PC-3 (cell line): Measurements from ENCODE around the gene DOCK1. TPM values are rescaled to one million over a fixed set of nuclear protein-coding genes. Genes with fewer than 3 reads are reported as not detected.

Experiments
- ATAC-seq: fragments of 200-7000 bp; cut with Tn5 transposase; 2 replicates; pipeline ENCODE4 v1.9.1; 2020; ENCODE audit warnings: mild to moderate bottlenecking, moderate library complexity
- BruUV-seq: library from RNA; stranded (reverse); fragments of 400-500 nt; replicated peaks from 2 replicates; lab custom pipeline; 2021; lab: Mats Ljungman, UMichigan
- CTCF ChIA-PET: fragments of 300-600 bp; sonication (Branson Sonifier 250); formaldehyde crosslinking; loops from one replicate; lab custom pipeline; 2022; ENCODE audit warnings: antibody characterized with exemption; lab: Charles Lee
- POLR2A ChIA-PET: fragments of 300-600 bp; sonication (Branson Sonifier 250); formaldehyde crosslinking; loops from one replicate; lab custom pipeline; 2022; ENCODE audit warnings: antibody characterized with exemption; ENCODE audit not compliant: unreplicated experiment; lab: Charles Lee
- DNase-seq: peaks from one replicate; pipeline ENCODE4 v3.0.0-alpha.2; 2015
- H2AFZ ChIP-seq: fragments of 300-600 bp; sonication (generic); 2 replicates; pipeline ENCODE4 v1.6.0; 2016; ENCODE audit warnings: antibody characterized with exemption, low read length
- H3F3A ChIP-seq: fragments of 300-600 bp; sonication (generic); one replicate; pipeline ENCODE4 v1.6.0; 2017; ENCODE audit warnings: antibody characterized with exemption, low read length, control low read depth, mild to moderate bottlenecking; ENCODE audit not compliant: unreplicated experiment
- H3K27ac ChIP-seq: fragments of 300-600 bp; sonication (generic); 2 replicates; pipeline ENCODE4 v1.5.1; 2016; ENCODE audit warnings: mild to moderate bottlenecking, low read length
- H3K27me3 ChIP-seq: fragments of 300-600 bp; sonication (generic); 2 replicates; pipeline ENCODE4 v1.6.1; 2016; ENCODE audit warnings: low read length, mixed read lengths
- H3K36me3 ChIP-seq: fragments of 300-600 bp; sonication (generic); 2 replicates; pipeline ENCODE4 v1.6.1; 2016; ENCODE audit warnings: low read depth, mixed run types, low read length, mixed read lengths
- H3K4me1 ChIP-seq: fragments of 300-600 bp; sonication (generic); 2 replicates; pipeline ENCODE4 v1.5.1; 2016; ENCODE audit warnings: low read length; ENCODE audit not compliant: insufficient read depth
- H3K4me2 ChIP-seq: fragments of 300-600 bp; sonication (generic); 2 replicates; pipeline ENCODE4 v1.6.0; 2016; ENCODE audit warnings: low read length
- H3K4me3 ChIP-seq: fragments of 300-600 bp; sonication (generic); 2 replicates; pipeline ENCODE4 v1.5.1; 2016; ENCODE audit warnings: mild to moderate bottlenecking, low read length, mixed read lengths
- H3K79me2 ChIP-seq: fragments of 300-600 bp; sonication (generic); 2 replicates; pipeline ENCODE4 v1.6.1; 2017; ENCODE audit warnings: low read length, mixed read lengths
- H3K9ac ChIP-seq: fragments of 300-600 bp; sonication (generic); 2 replicates; pipeline ENCODE4 v1.6.0; 2016; ENCODE audit warnings: mild to moderate bottlenecking, low read length
- H3K9me2 ChIP-seq: fragments of 300-600 bp; sonication (generic); replicated peaks from 2 replicates; pipeline ENCODE4 v1.6.1; 2016; ENCODE audit warnings: mixed run types, low read length, mixed read lengths
- H3K9me3 ChIP-seq: fragments of 300-600 bp; sonication (generic); 2 replicates; pipeline ENCODE4 v1.6.1; 2016; ENCODE audit warnings: low read length, mixed read lengths
- H4K20me1 ChIP-seq: fragments of 300-600 bp; sonication (generic); 2 replicates; pipeline ENCODE4 v1.6.1; 2016; ENCODE audit warnings: low read length, mixed read lengths
- EZH2 ChIP-seq: fragments of 300-600 bp; sonication (generic); IDR thresholded peaks from one replicate; pipeline ENCODE4 v1.6.1; 2017; ENCODE audit warnings: antibody characterized with exemption, mild to moderate bottlenecking, low read length; ENCODE audit not compliant: unreplicated experiment
- EZH2phosphoT487 ChIP-seq: fragments of 300-600 bp; sonication (generic); IDR thresholded peaks from 2 replicates; pipeline ENCODE4 v1.6.1; 2018; ENCODE audit warnings: mild to moderate bottlenecking, antibody characterized with exemption, low read length, borderline replicate concordance
- intact Hi-C: fragments of 100-400 bp; cut with micrococcal nuclease; formaldehyde crosslinking; loops from 2 replicates; pipeline ENCODE4 v1.9.0; 2023
- total RNA-seq: library from RNA; depleted of rRNA; stranded (reverse); fragments of >200 nt; gene quantifications from 2 replicates; pipeline ENCODE4 v1.2.3, GENCODE V29; 2014
- TF ChIP-seq, protein P1 (sequence below): fragments of 300-600 bp; sonication (generic); conservative IDR thresholded peaks from 2 replicates; pipeline ENCODE4 v1.5.1; 2017; ENCODE audit warnings: antibody characterized with exemption, low read depth, mild to moderate bottlenecking, low read length

The DOCK1 gene
- total RNA-seq, 1 experiment from 2014 or later: 34.3 TPM

DNA sequence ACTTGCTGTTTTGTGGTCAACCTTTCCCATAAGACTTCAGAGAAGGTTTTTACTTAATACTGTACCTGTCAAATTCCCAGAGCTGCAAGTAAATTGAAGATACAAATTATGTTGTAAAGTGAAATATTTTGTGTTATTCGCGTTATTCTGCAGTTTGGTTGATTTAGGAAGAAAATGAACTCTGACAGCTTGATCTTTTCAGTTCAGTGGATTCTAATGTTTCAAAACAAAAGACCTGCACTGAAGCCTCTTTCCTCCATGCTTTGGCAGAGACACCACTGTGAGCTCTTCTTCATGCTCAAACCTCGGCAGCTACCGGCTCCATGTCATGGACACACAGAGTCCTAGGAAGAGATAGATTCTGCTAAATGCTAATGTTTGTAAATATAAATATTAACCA is 366.8 kb downstream of the DOCK1 start:
- Histone ChIP-seq H4K20me1 (no peaks in the 10 kb centered on the region), H3K36me3 (no peaks in the 10 kb centered on the region), H3K9ac (no peak overlapping the region), H3K4me2 (no peak overlapping the region), H3K9me2 (no peaks in the 10 kb centered on the region), H3K4me1 (no peaks in the 10 kb centered on the region), H3K4me3 (no peak overlapping the region), H3F3A (no peaks in the 10 kb centered on the region), H3K27me3 (no peaks in the 10 kb centered on the region), H2AFZ (no peak overlapping the region), H3K27ac (no peak overlapping the region), H3K79me2 (no peaks in the 10 kb centered on the region), H3K9me3 (no peaks in the 10 kb centered on the region)
- no TSS peak for BruUV-seq
- CTCF ChIA-PET: no interaction called here
- DNase-seq (no peak), ATAC-seq (no peak)
- no peak for TF ChIP-seq EZH2
- TF ChIP-seq, protein P1, sequence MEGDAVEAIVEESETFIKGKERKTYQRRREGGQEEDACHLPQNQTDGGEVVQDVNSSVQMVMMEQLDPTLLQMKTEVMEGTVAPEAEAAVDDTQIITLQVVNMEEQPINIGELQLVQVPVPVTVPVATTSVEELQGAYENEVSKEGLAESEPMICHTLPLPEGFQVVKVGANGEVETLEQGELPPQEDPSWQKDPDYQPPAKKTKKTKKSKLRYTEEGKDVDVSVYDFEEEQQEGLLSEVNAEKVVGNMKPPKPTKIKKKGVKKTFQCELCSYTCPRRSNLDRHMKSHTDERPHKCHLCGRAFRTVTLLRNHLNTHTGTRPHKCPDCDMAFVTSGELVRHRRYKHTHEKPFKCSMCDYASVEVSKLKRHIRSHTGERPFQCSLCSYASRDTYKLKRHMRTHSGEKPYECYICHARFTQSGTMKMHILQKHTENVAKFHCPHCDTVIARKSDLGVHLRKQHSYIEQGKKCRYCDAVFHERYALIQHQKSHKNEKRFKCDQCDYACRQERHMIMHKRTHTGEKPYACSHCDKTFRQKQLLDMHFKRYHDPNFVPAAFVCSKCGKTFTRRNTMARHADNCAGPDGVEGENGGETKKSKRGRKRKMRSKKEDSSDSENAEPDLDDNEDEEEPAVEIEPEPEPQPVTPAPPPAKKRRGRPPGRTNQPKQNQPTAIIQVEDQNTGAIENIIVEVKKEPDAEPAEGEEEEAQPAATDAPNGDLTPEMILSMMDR: no peak
- TF ChIP-seq EZH2phosphoT487: no peak
- POLR2A ChIA-PET: no interaction called here
- intact Hi-C loops: no loop called here

DNA sequence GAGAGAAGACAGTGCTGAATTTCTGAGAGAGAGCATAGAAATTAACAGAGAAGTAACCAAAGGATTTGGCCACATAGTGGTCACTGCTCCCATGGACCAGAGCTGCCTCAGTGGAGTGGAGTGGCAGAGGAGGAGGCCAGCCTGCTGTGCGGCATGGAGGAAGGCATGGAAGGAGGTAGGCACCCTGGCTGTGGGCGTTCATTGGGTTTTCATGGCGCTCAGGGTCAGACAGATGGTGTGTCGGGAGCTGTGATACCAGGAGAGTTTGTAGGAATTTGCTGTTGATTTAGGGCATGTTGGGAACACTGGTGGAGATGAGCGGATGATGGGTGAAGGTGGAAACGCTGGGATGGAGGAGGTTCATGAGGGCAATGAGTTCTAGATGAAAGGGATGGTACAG is 370.0 kb downstream of the DOCK1 start:
- 0 out of 2 replicates have a peak, but pooled peaks cover 4% of the 10 kb centered on the region for H3K4me1 ChIP-seq
- ATAC-seq (no peak), DNase-seq (no peak)
- no peak overlapping the region for H2AFZ ChIP-seq
- no peak overlapping the region for H3K27ac ChIP-seq
- H3F3A ChIP-seq: no peaks in the 10 kb centered on the region
- TF ChIP-seq, protein P1: no peak
- TF ChIP-seq EZH2: no peak
- TF ChIP-seq EZH2phosphoT487: no peak
- H3K4me2 ChIP-seq: no peak overlapping the region
- H3K9ac ChIP-seq: no peak overlapping the region
- no TSS peak for BruUV-seq
- no peaks in the 10 kb centered on the region for H3K36me3 ChIP-seq
- H3K27me3 ChIP-seq: no peaks in the 10 kb centered on the region
- H3K79me2 ChIP-seq: no peaks in the 10 kb centered on the region
- ChIA-PET CTCF (no interaction called here), POLR2A (no interaction called here)
- H3K9me3 ChIP-seq: no peaks in the 10 kb centered on the region
- intact Hi-C loops: no loop called here
- H3K4me3 ChIP-seq: no peak overlapping the region
- H3K9me2 ChIP-seq: no peaks in the 10 kb centered on the region
- H4K20me1 ChIP-seq: no peaks in the 10 kb centered on the region

DNA sequence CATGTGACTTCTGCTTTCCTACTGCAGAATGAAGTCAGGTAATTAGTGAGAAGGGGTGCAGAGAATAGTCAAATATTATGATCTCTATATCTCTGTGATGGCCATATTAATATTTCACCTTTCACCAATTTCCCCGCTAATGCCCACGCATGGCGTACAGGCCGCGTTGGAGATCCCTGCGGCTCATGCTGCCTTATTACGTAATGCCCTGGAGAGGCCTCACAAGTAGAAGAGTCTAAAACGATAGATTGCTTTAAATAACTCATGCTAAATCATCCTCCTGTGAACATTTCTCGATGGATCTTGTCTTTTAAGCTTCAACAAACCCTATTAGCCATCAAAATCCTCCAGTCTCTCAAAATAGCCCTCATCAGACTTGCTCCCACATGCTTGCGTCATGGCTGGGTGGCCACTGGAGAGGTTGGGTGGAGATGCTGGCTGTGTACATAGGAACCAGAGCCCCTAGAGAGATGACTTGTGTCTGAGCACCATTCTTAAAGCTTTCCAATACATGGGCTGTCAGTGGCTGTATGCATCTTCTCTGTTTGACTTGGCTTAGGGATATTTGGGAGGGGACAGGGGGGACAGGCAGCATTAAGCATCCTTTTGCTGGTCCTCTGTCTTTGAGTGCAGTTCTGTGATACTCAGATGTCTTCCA is 370.7 kb downstream of the DOCK1 start:
- Histone ChIP-seq H3K36me3 (no peaks in the 10 kb centered on the region), H3K9me2 (no peaks in the 10 kb centered on the region), H3K4me1 (0 out of 2 replicates have a peak, but pooled peaks cover 4% of the 10 kb centered on the region), H3K4me2 (no peak overlapping the region), H2AFZ (no peak overlapping the region), H3K27me3 (no peaks in the 10 kb centered on the region), H3F3A (no peaks in the 10 kb centered on the region), H3K27ac (no peak overlapping the region), H3K9ac (no peak overlapping the region), H3K9me3 (no peaks in the 10 kb centered on the region), H3K79me2 (no peaks in the 10 kb centered on the region), H3K4me3 (no peak overlapping the region), H4K20me1 (no peaks in the 10 kb centered on the region)
- TF ChIP-seq EZH2 (no peak), EZH2phosphoT487 (no peak)
- TF ChIP-seq, protein P1: no peak
- BruUV-seq: no TSS peak
- no peak for DNase-seq
- CTCF ChIA-PET: no interaction called here
- POLR2A ChIA-PET: no interaction called here
- intact Hi-C loops: no loop called here
- no peak for ATAC-seq
